Medulla oblongata (tissue), 1 donor: ENCODE data around the gene SLC39A7.

Experiments used
- DNase-seq: peaks from one replicate; pipeline ENCODE4 v3.0.0-alpha.2; 2015; ENCODE audit errors: extremely low spot score

The SLC39A7 gene

GRCh38 chr6:33190504-33191107 is 10.1 kb upstream of the SLC39A7 start:
- no peak for DNase-seq

GRCh38 chr6:33191383-33192104 is 9.1 kb upstream of the SLC39A7 start:
- DNase-seq: no peak

GRCh38 chr6:33192105-33192646 is 8.5 kb upstream of the SLC39A7 start, which contains the start of gene COL11A2:
Gene COL11A2 (minus strand): TSS chr6:33192467. CDS start chr6:33192240, 227 bp downstream.
- DNase-seq: no peak

GRCh38 chr6:33192671-33193602 is 7.7 kb upstream of the SLC39A7 start:
- peak; percentile 76 for DNase-seq

GRCh38 chr6:33193619-33194018 is 7.0 kb upstream of the SLC39A7 start:
- no peak for DNase-seq

- no peak for DNase-seq
Measured at GRCh38 chr6:33194431-33194979, 6.2 kb upstream of the SLC39A7 start.

- DNase-seq: no peak
Measured at GRCh38 chr6:33195304-33196165, 5.1 kb upstream of the SLC39A7 start.

GRCh38 chr6:33197431-33198048 is 3.1 kb upstream of the SLC39A7 start:
- peak; percentile 82 for DNase-seq

- DNase-seq: no peak
Measured at GRCh38 chr6:33198159-33198852, 2.4 kb upstream of the SLC39A7 start.

- DNase-seq: no peak
Measured at GRCh38 chr6:33198853-33199436, 1.7 kb upstream of the SLC39A7 start.

- peak; percentile 71 for DNase-seq
Measured at GRCh38 chr6:33199687-33200218, 914 bp upstream of the SLC39A7 start.

GRCh38 chr6:33201147-33201545 is 479 bp downstream of the SLC39A7 start:
- DNase-seq: no peak

GRCh38 chr6:33201935-33202334 is 1.3 kb downstream of the SLC39A7 start:
- DNase-seq: no peak

- DNase-seq: no peak
Measured at GRCh38 chr6:33202799-33203198, 2.1 kb downstream of the SLC39A7 start.

GRCh38 chr6:33203443-33204164 is 2.9 kb downstream of the SLC39A7 start:
- no peak for DNase-seq

GRCh38 chr6:33204165-33204414 is 3.4 kb downstream of the SLC39A7 start:
- DNase-seq: no peak

- DNase-seq: peak; percentile 95
Measured at GRCh38 chr6:33204415-33205190, 3.9 kb downstream of the SLC39A7 start, which contains the start of gene HSD17B8. Gene HSD17B8 (plus strand): TSS chr6:33204655. CDS start chr6:33204669, 14 bp downstream.
